Upper lobe of left lung (tissue), 6 donors: ENCODE data around the gene LZTS3. TPM values are rescaled to one million over a fixed set of nuclear protein-coding genes. Genes with fewer than 3 reads are reported as not detected.
"Not testable (repeated sequence)": the region's sequence is repeated elsewhere in the genome, so short reads cannot be mapped to it uniquely, and the experiment has no call there.

Experiments
- ATAC-seq, 2 donors: fragments of 200-7000 bp; cut with Tn5 transposase; one replicate each; pipeline ENCODE4 v1.9.1; 2022; ENCODE audit warnings: mild to moderate bottlenecking in 2 of 2, moderate library complexity in 2 of 2; ENCODE audit not compliant: low FRiP score in 2 of 2
- DNase-seq, 2 donors: peaks; one replicate each; pipeline ENCODE4 v3.0.0-alpha.2; 2019 to 2020
- H3K27ac ChIP-seq, 4 donors: fragments of 200-600 bp; sonication (generic); one replicate each; pipeline ENCODE4 v1.5.1; 2016 to 2019
- H3K27me3 ChIP-seq, 4 donors: fragments of 200-600 bp; sonication (generic); one replicate each; pipeline ENCODE4 v1.5.1; 2017 to 2019
- H3K36me3 ChIP-seq, 4 donors: fragments of 200-600 bp; sonication (generic); one replicate each; pipeline ENCODE4 v1.5.1; 2016 to 2019
- H3K4me1 ChIP-seq, 4 donors: fragments of 200-600 bp; sonication (generic); one replicate each; pipeline ENCODE4 v1.5.1; 2018 to 2019
- H3K4me3 ChIP-seq, 4 donors: fragments of 200-600 bp; sonication (generic); one replicate each; pipeline ENCODE4 v1.5.1; 2017 to 2019; ENCODE audit warnings: mild to moderate bottlenecking in 2 of 4, moderate library complexity in 1 of 4
- H3K9me3 ChIP-seq, 4 donors: fragments of 200-600 bp; sonication (generic); one replicate each; pipeline ENCODE4 v1.5.1; 2018 to 2019
- CTCF ChIP-seq, 6 experiments: fragments of 450-650 bp in 4 of 6; fragments of 200-600 bp in 2 of 6; sonication (generic) in 2 of 6; IDR thresholded peaks; one replicate each; pipeline ENCODE4 v1.5.1; 2016 to 2019; ENCODE audit warnings: antibody characterized with exemption in 6 of 6
- EP300 ChIP-seq, 4 donors: sonication (generic); formaldehyde crosslinking; IDR thresholded peaks; one replicate each; pipeline ENCODE4 v1.5.1; 2017; ENCODE audit warnings: antibody characterized with exemption in 4 of 4, control low read depth in 2 of 4
- POLR2A ChIP-seq, 4 donors: fragments of 450-650 bp; IDR thresholded peaks; one replicate each; pipeline ENCODE4 v1.5.1; 2016 to 2017; ENCODE audit warnings: antibody characterized with exemption in 4 of 4, mild to moderate bottlenecking in 2 of 4
- POLR2AphosphoS5 ChIP-seq, 2 donors: sonication (generic); formaldehyde crosslinking; IDR thresholded peaks; one replicate each; pipeline ENCODE4 v1.5.1; 2017; ENCODE audit warnings: antibody characterized with exemption in 2 of 2
- WGBS, 2 donors: methylation state at CpG; one replicate each; pipeline ENCODE4 v1.1.5; 2017 to 2018; 5-methylcytosine and 5-hydroxymethylcytosine counted together
- total RNA-seq, 6 donors: library from RNA; depleted of rRNA in 4 of 6; stranded (reverse); fragments of >200 nt in 4 of 6; gene quantifications; one replicate each; pipeline versions ENCODE4 v1.1.0 to v1.2.1, GENCODE V29; 2016 to 2021
- donor health status: DM: no; HTN: no; CAD: no; lungs with moderate emphysema.
- donor health status: DM: no; HTN: yes; CAD: no; lungs with severe emphysema.

LZTS3 gene
- total RNA-seq, result 10 to 100 TPM; 19.1 to 52.2 (median 31.1) TPM

DNA sequence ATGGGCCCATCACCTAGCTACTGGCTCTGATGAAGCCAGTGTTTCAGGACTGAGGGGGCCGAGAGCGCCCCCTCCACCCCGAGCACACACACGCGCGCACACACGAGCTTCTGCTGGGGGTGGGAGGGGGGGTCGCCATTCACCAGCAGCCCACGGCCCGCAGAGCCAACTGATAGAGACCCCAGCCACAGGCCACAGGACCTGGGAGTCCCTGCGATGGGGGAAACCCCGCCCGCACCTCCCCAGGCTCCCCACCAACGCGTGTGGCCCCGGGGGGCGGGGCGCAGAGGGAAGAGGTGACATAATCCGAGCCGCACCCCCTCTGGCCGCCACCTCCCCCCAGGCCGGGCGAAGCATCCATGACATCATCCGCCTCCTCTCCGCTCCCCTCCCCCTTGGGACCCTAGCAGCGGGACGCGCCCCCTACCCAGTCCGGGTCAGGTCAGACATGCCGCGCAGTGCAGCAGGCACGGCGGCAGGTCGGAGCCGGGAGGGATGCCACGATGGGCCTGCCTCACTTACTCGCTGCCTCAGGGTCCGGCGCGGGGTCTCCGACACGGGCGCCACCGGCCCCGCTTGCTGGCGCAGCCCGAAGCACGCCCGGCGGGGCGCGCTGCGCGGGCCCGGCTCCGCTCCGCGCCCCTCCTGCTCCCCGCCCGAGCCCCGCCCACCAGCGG, at the start of gene LZTS3:
Gene LZTS3, minus strand, starts transcription at position 617 of the 677 bp plus-strand sequence. CDS start 6,386 bp downstream, outside the sequence.
- peaks cover 0 to 4% (median under 1%) of the 10 kb centered on the region in 4 donors for H3K27me3 ChIP-seq
- peak; percentile 58 to 83 for ATAC-seq
- peak within 1 kb of the TSS; percentile 45 to 85 (median 80) for H3K27ac ChIP-seq
- H3K9me3 ChIP-seq, result no peaks in the 10 kb centered on the region
- peak within 1 kb of the TSS; percentile 73 to 98 (median 90) for H3K4me3 ChIP-seq
- H3K4me1 ChIP-seq, result peaks cover 9 to 26% (median 20%) of the 10 kb centered on the region in 4 donors
- no peaks in the 10 kb centered on the region for H3K36me3 ChIP-seq
- 0% methylated on average over 27 of the region's 62 CpGs; no CpG with 5 or more reads in 1 of the 2 donors for WGBS, 2 donors
- TF ChIP-seq POLR2A (IDR thresholded peaks at IDR 0.05) (peak in 3 of 4 donors; percentile 54 to 65 (median 57)), POLR2AphosphoS5 (IDR thresholded peaks at IDR 0.05) (peak in 1 of 2 donors; percentile 14), EP300 (IDR thresholded peaks at IDR 0.05) (no peak), CTCF (IDR thresholded peaks at IDR 0.05) (no peak)
- DNase-seq, result peak; percentile 71 to 94

GRCh38 chr20:3221398-3222226, 48.3 kb upstream of the LZTS3 start:
- Histone ChIP-seq H3K4me3 (no peak overlapping the region), H3K27ac (no peak overlapping the region), H3K36me3 (peaks cover 4 to 51% (median 29%) of the 10 kb centered on the region in 4 donors), H3K9me3 (no peaks in the 10 kb centered on the region), H3K4me1 (peaks cover 3 to 8% (median 8%) of the 10 kb centered on the region in 4 donors), H3K27me3 (no peaks in the 10 kb centered on the region)
- DNase-seq, result peak in 1 of 2 donors; percentile 64
- TF ChIP-seq CTCF (IDR thresholded peaks at IDR 0.05) (no peak), POLR2A (IDR thresholded peaks at IDR 0.05) (no peak), POLR2AphosphoS5 (IDR thresholded peaks at IDR 0.05) (no peak), EP300 (IDR thresholded peaks at IDR 0.05) (no peak)
- WGBS, 2 donors, result 91 to 92% methylated on average over 16 to 18 of the region's 18 CpGs
- ATAC-seq, result no peak

- peak; percentile 73 to 92 for ATAC-seq
- no peaks in the 10 kb centered on the region for H3K27me3 ChIP-seq
- WGBS, 2 donors, result 25 to 86% methylated on average over 5 to 30 of the region's 30 CpGs
- DNase-seq, result peak; percentile 60 to 96
- no peaks in the 10 kb centered on the region for H3K9me3 ChIP-seq
- H3K4me1 ChIP-seq, result peaks cover 3 to 8% (median 8%) of the 10 kb centered on the region in 4 donors
- no peak for TF ChIP-seq EP300 (IDR thresholded peaks at IDR 0.05)
- peak; percentile 86 to 95 (median 92) for TF ChIP-seq CTCF (IDR thresholded peaks at IDR 0.05)
- no peak for TF ChIP-seq POLR2AphosphoS5 (IDR thresholded peaks at IDR 0.05)
- no peak for TF ChIP-seq POLR2A (IDR thresholded peaks at IDR 0.05)
- H3K27ac ChIP-seq, result no peak overlapping the region
- no peak overlapping the region for H3K4me3 ChIP-seq
- peaks cover 3 to 64% (median 37%) of the 10 kb centered on the region in 4 donors for H3K36me3 ChIP-seq
Observed at GRCh38 chr20:3218307-3218988, 45.1 kb upstream of the LZTS3 start.

DNA sequence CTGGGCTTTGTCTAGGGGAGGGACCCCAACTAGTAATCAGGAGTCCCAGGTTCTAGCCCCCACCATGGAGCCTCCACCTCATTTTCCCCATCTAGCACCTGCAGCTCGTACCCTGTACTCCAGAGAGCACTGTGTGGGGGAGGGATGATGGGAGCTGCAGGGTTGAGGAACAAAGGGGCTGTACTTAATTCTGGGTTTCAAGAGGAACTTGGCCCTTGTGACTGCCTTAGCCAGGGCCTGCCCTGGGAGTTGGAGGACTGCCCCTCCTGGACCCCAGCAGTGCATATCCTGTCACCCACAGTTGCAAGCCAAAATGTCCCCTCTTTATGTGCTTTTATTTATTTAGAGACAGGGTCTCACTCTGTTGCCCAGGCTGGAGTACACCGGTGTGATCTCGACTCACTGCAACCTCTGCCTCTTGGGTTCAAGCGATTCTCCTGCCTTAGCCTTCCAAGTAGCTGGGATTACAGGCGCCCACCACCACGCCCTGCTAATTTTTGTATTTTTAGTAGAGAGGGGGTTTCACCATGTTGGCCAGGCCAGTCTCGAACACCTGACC, 42.1 kb upstream of the LZTS3 start:
- H3K36me3 ChIP-seq, result peaks cover 0 to 40% (median 17%) of the 10 kb centered on the region in 4 donors
- H3K4me3 ChIP-seq, H3K27me3 ChIP-seq, H3K9me3 ChIP-seq, DNase-seq, ATAC-seq, H3K27ac ChIP-seq: not testable (repeated sequence)
- peaks cover 4 to 15% (median 10%) of the 10 kb centered on the region in 4 donors for H3K4me1 ChIP-seq
- 96 to 98% methylated on average over 7 of the region's 7 CpGs for WGBS, 2 donors
